Measurements from ENCODE around the gene ZNF750.

Gene ZNF750

GRCh38 chr17:82872591-82873520 is 33.0 kb upstream of the ZNF750 start:
- DNase-seq = no peak

- DNase-seq = no peak
Observed at GRCh38 chr17:82871776-82872561, 32.1 kb upstream of the ZNF750 start.

- no peak for DNase-seq
Observed at GRCh38 chr17:82871056-82871775, 31.4 kb upstream of the ZNF750 start.

GRCh38 chr17:82870541-82870940 is 30.7 kb upstream of the ZNF750 start:
- DNase-seq = no peak

GRCh38 chr17:82870091-82870491 is 30.3 kb upstream of the ZNF750 start:
- no peak for DNase-seq

DNA sequence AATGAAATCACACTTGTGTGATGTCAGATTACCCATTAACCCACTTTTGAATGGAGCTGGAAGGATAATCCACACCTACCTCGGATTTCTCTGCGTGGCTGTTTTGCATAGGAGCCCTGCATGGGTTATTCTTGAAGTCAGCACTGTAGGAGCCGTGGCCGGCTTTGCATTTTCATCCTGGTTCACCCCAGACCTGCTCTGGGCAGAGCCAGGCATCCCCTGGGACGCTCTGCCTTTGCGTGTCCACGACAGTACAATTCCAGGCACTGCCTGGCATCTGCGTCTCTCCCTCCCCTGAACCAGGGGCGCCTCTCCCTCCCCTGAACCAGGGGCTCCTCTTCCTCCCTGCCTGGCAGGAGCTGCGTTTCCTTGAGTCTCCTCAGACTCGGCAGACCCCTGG is 29.7 kb upstream of the ZNF750 start:
- DNase-seq = no peak

DNA sequence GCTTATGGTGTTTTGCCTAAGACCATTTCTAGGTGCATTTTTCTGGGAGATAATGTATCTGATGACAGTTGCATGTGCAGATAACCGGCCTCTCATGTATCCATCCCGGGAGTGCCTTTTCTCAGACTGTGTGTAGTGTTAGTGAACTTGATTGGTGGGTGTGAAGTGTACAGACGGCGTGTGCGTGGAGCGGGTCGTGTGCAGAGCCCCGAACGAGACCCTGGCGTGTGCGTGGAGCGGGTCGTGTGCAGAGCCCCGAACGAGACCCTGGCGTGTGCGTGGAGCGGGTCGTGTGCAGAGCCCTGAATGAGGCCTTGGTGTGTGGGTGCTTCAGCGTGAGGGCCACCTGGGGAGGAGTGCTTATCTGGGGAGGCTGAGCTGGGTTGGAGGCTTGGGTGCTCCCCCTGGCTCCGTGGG is 28.9 kb upstream of the ZNF750 start:
- no peak for DNase-seq

- no peak for DNase-seq
Observed at GRCh38 chr17:82867763-82868325, 28.0 kb upstream of the ZNF750 start.

DNA sequence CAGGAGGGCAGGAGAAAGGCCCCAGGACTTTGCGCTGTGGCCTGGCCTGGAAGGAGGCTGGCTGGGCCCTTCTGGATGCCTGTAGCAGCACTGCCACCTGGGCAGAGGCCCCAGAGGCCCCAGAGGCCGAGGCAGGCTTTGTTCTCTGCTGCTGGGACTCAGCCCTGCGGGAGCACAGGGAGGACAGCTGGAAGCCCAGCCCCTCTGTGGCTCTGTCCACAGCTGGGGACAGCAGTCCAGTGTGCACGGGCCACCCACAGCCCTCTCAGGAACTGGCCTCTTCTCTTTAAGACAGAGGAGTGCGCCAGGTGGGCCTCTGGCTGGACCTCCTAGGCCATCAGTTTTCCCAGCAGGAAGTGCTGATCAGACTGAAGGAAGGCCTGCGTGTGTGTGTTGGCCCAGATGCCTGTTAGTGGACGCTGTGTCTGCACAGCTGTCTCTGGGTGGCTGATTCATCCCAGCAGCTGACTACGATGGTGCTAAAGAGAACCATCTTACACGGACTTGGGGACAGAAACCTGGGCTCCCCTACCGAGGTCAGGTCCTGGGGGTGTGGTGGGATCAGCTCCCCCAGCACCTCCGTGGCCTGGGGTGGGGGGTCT is 26.9 kb upstream of the ZNF750 start:
- peak; percentile 78 for DNase-seq

- DNase-seq = no peak
Observed at GRCh38 chr17:82865774-82866395, 26.1 kb upstream of the ZNF750 start.

DNA sequence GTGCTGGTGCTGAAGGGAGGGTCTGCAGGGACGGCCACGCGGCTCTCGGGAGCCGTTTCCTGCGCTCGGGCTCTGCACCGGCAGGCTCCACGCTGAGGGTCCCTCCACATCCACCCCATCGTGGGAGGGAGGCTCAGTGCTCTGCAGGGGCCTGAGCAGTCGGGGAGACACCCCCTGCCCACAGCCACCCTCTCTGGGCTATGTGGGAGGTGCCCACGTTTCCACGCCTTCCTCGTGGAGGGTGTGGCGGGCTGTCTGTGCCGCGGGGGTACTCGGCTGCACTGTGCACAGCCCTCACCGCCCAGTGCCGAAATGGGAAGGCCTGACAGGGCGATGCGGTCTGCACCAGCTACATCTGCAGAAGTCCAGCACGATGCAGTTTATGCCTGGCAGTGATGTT is 25.5 kb upstream of the ZNF750 start:
- no peak for DNase-seq

DNA sequence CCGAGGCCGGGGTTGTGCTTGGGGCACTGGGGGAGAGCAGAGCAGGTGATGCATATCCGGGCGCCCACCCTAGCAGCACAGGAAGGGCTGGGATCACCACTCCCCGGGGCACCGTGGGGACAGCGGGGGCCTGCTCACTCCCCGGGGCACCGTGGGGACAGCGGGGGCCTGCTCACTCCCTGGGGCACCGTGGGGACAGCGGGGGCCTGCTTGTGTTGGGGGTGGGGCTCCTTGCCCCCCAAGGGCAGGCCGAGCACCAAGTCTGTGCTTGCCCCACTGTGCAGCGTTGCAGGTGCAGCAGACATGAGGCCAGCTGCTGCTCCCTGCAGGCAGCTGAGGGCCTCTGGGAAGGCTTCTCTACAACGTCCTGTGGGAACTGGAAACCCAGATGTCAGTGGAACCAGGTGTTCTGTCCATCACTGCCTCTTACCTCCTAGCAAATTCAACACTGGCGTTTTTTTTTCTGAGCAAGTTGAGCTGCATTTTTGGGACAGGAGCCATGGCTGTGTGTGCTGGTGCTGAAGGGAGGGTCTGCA is 25.0 kb upstream of the ZNF750 start:
- DNase-seq = no peak

DNA sequence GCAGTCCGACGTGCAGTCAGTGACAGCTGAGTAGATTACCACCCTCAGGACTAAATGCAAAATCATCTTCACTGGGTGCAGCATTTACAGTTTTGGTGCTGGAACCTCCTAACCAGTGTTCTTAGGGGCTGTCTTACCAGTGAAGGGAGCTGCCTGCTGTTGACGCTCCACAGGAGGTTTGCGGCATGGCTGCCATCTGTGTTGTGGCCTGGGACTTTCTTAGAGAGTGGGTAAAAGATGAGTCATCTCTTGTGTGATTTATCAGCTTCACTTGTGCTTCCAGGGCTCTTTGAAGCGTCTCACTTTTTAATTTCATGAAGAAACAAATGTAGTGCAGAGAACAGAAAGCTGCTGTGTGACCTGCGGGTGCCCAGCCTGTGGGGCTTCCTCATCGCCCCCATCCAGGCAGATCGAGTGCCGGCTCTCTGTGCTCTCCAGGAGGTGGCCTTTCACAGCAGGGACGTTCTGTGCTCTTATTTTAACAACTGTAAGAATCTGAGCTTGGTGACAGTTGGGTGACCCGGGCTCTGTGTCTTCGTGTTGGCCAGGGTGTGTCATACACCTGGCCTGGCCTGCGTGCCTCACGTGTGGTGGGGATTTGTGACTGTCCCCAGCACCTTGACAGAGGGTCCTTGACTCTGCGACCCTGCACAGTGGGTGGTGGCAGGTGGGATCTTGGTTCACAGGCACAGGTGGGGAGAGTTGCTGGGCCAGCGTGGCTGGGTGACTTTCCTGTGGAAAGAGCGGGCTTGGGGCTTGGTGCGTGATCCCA is 24.3 kb upstream of the ZNF750 start:
- DNase-seq = peak; percentile 88

DNA sequence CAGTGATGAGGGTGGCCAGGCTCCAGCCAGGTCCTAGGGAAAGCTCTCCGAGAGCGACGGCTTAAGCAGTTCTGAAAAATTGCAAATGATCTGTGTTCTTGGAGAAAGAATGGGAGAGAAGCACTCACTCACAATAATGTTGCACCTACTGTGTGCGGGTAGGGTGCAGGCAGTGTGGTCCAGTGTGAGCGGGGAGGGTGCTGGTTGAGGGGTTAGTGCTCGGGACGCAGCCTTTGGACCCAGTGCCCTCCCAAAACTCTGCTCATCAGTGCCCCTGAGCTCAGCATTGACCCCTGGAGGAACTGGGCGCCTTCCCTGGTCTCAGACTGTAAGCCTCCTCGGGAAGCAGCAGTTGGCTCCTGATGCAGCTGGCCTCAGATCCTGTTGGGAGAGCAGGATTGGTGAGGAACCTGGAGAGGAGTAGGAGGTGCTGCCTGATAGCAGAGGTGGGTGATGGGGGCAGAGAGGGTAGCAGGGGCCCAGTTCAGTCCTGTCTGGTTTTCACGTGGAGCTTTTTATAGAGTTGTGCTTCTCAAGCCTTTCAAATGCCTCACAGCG is 23.6 kb upstream of the ZNF750 start:
- DNase-seq = no peak

DNA sequence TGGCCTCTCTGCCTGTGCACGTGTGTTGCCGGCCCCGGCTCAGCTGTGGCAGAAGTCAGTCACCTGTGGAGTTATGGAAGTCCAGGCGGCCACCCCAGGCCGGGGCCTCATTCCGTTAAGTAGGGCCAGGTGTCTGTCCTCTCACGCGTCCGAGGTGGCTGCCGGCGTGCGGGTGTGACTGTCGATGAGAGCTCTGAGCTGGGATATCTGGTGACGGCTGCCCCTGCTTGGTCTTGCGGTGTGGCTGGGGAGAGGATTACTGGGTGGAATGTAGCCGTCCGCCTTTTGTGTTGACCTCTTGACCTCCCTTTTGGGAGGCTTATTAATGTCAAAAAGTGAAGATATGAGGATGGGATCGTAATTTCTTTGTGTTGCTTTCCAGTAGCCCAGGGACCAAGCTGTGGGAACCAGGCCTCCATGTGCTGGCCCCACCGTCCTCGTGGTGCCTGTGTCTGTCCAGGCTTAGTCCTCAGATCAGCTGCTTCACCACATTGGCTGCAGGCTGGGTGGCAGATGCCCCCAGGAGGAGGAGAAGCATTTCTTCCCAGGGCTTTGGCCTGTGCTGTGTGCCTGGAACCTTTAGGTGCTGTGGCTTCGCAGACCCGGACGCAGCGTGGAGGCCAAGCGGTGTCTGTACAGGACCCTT is 23.0 kb upstream of the ZNF750 start:
- DNase-seq = no peak

GRCh38 chr17:82862191-82862590 is 22.4 kb upstream of the ZNF750 start:
- DNase-seq = no peak

DNA sequence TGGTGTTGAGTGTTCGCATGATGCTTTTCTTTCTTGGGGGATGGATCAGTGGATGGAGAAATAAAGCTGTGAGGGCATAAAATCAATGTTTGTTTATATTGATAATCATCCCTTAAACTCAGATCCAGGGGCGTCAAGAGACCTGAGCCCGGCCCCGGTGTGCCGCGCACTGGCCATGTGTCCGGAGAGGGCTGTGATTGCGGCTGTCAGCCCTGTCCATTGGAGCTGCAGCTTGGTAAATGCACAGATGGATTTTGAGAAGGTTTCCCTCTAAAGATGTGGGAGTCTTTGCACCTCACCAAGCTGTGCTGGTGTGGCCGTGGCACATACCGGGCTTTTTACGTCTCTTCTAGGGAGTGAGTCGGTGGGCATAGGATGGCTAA is 21.6 kb upstream of the ZNF750 start:
- no peak for DNase-seq

DNA sequence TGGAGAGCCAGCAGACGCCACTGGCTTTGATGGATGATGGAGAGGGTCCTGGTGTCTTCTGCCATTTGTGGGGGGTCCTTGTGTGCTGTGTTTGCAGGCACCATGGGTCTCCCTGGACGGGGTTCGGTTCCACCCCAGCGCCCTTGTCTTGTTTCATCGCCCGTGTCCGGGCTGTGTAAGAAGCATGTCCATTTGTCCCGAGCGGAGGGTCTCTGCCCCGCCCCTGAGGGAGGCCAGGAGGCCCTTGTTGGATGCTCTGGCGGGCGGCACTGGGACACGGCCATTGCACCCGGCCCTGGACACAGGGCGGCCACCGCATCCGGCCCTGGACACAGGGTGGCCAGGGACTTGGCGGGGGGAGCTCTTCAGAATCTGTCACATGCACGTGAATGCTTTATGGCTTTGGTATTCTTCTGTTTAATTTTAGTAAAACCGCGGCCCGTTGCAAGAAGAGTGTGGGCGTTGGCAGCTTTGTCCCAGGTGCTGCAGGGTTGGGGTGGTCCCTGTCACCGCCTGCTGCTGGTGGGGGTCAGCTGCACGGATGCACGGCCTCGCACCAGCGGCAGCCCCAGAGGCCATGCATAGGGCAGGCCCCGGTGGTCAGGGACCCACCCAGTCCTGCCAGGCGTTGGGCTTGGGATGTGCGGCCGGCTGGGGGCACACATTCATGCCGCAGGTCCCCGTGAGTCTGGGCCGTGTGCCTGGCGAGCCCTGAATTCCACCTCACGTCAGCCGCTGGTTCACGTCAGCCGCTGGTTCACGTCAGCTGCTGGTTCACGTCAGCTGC is 21.0 kb upstream of the ZNF750 start:
- no peak for DNase-seq
